ENCODE results near the gene LRCOL1. TPM values are rescaled to one million over a fixed set of nuclear protein-coding genes. Genes with fewer than 3 reads are reported as not detected.

Gene LRCOL1
- total RNA-seq, 1 experiment from 2014 or later, result not detected

DNA sequence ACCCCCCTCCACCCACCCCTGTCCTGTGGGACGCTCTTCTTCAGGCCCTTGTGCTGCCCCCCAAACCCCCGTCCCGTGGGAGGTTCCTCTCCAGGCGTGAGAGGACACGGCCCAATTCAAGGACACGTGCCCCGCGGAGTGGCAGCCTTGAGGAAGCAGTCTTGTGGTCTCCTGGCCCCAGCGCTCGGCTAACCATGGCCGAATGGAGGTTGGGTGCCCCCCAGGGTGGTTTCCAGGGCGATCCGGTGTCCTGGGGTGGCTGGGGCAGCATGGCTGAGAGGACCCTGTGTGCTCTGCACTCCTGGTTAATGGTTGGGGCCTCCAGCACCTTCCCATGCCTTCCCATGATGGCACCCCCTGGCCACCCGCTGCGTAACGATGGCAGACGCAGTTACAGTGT lies 53.6 kb downstream of the LRCOL1 start:
- ATAC-seq (no peak), DNase-seq (ENCODE audit: low read depth, low spot score) (no peak)
- Histone ChIP-seq H3K79me2 (ENCODE audit: insufficient read depth, low read length) (peaks cover 19% of the 10 kb centered on the region), H3K36me3 (ENCODE audit: control insufficient read depth in 1 of 2, insufficient read depth in 2 of 2, low read length in 2 of 2) (no peaks in the 10 kb centered on the region; a peak in 1 of 4 replicates), H3K9me2 (ENCODE audit: insufficient read depth) (no peaks in the 10 kb centered on the region), H3K4me1 (ENCODE audit: control insufficient read depth in 1 of 2, insufficient read depth in 2 of 2, low read length in 2 of 2) (peaks cover 5 to 21% of the 10 kb centered on the region in 2 experiments; a peak in 3 of 4 replicates), H3K4me2 (ENCODE audit: low read length) (no peak overlapping the region), H3K27me3 (ENCODE audit: insufficient read depth, low read length) (no peaks in the 10 kb centered on the region), H3K4me3 (replicated peaks in 1 of 2; ENCODE audit: low read depth in 1 of 2, low read length in 2 of 2) (no peak overlapping the region), H3K9me3 (ENCODE audit: control insufficient read depth in 1 of 2, insufficient read depth in 1 of 2, low read depth in 1 of 2, low read length in 2 of 2) (no peaks in the 10 kb centered on the region), H3K27ac (ENCODE audit: low read depth, low read length) (no peak overlapping the region), H3K9ac (ENCODE audit: low read length) (no peak overlapping the region), H4K20me1 (ENCODE audit: insufficient read depth) (peaks cover 5% of the 10 kb centered on the region; the same call in 1 of the 2 replicates), H2AFZ (ENCODE audit: low read depth, low read length, poor library complexity, severe bottlenecking) (no peak overlapping the region)
- BruUV-seq (replicated peaks), result no TSS peak
- ChIA-PET CTCF (no interaction called here), POLR2A (no interaction called here), RAD21 (ENCODE audit: low non-redundant PET in 1 of 2, low total read pairs in 2 of 2, uncharacterized antibody in 2 of 2, unreplicated experiment in 2 of 2) (no interaction called here)
- intact Hi-C loops (cut with micrococcal nuclease), result no loop called here
- TF ChIP-seq FOSL1 (IDR thresholded peaks at IDR 0.05; ENCODE audit: low read depth) (no peak), YY1 (IDR thresholded peaks at IDR 0.05; ENCODE audit: extremely low read depth, insufficient replicate concordance, low read depth, low read length) (no peak), SRF (IDR thresholded peaks at IDR 0.05; ENCODE audit: low read depth) (no peak), ELF1 (IDR thresholded peaks at IDR 0.05; ENCODE audit: borderline replicate concordance, low read depth) (no peak)

DNA sequence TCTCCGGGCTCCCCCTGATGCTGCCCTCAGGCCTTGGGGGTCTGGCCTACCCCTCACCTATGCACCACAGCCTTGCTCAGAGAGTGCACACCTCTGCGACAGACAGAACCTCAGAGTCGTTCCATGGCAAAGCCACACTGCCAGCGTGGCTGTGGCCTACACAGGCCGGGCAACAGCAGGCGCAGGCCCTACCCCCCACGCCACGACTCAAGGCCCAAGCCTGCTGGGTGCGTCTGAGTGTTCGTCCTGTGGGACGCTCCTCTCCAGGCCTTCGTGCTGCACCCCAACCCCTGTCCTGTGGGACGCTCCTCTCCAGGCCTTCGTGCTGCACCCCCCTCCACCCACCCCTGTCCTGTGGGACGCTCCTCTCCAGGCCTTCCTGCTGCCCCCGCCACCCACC lies 54.2 kb downstream of the LRCOL1 start:
- no peak for ATAC-seq

More for the DNA sequence above, 54.2 kb downstream of the LRCOL1 start:
- Histone ChIP-seq H3K79me2 (ENCODE audit: insufficient read depth, low read length) (peaks cover 13% of the 10 kb centered on the region), H3K36me3 (ENCODE audit: control insufficient read depth in 1 of 2, insufficient read depth in 2 of 2, low read length in 2 of 2) (no peaks in the 10 kb centered on the region), H4K20me1 (ENCODE audit: insufficient read depth) (no peaks in the 10 kb centered on the region), H3K9me2 (ENCODE audit: insufficient read depth) (no peaks in the 10 kb centered on the region), H3K9ac (ENCODE audit: low read length) (no peak overlapping the region), H3K4me2 (ENCODE audit: low read length) (no peak overlapping the region), H3K9me3 (ENCODE audit: control insufficient read depth in 1 of 2, insufficient read depth in 1 of 2, low read depth in 1 of 2, low read length in 2 of 2) (no peaks in the 10 kb centered on the region), H3K4me1 (ENCODE audit: control insufficient read depth in 1 of 2, insufficient read depth in 2 of 2, low read length in 2 of 2) (peaks cover 3 to 16% of the 10 kb centered on the region in 2 experiments; a peak in 3 of 4 replicates), H3K27me3 (ENCODE audit: insufficient read depth, low read length) (no peaks in the 10 kb centered on the region), H2AFZ (ENCODE audit: low read depth, low read length, poor library complexity, severe bottlenecking) (no peak overlapping the region), H3K4me3 (replicated peaks in 1 of 2; ENCODE audit: low read depth in 1 of 2, low read length in 2 of 2) (no peak overlapping the region), H3K27ac (ENCODE audit: low read depth, low read length) (no peak overlapping the region)
- intact Hi-C loops (cut with micrococcal nuclease), result no loop called here
- POLR2A ChIA-PET, result no interaction called here
- RAD21 ChIA-PET (ENCODE audit: low non-redundant PET in 1 of 2, low total read pairs in 2 of 2, uncharacterized antibody in 2 of 2, unreplicated experiment in 2 of 2), result no interaction called here
- CTCF ChIA-PET, result no interaction called here
- TF ChIP-seq SRF (IDR thresholded peaks at IDR 0.05; ENCODE audit: low read depth) (no peak), SIN3A (IDR thresholded peaks at IDR 0.05; ENCODE audit: low read depth) (no peak), JUND (IDR thresholded peaks at IDR 0.05) (no peak), CBX3 (IDR thresholded peaks at IDR 0.05; ENCODE audit: low read depth) (no peak), ZFX (IDR thresholded peaks at IDR 0.05) (no peak), ELF1 (IDR thresholded peaks at IDR 0.05; ENCODE audit: borderline replicate concordance, low read depth) (no peak), EGR1 (IDR thresholded peaks at IDR 0.05; ENCODE audit: low read depth) (no peak), FOSL1 (IDR thresholded peaks at IDR 0.05; ENCODE audit: low read depth) (no peak), SP1 (IDR thresholded peaks at IDR 0.05; ENCODE audit: low read depth) (no peak)
- TF ChIP-seq, protein P1, sequence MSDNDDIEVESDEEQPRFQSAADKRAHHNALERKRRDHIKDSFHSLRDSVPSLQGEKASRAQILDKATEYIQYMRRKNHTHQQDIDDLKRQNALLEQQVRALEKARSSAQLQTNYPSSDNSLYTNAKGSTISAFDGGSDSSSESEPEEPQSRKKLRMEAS (IDR thresholded peaks at IDR 0.05), result no peak
- TF ChIP-seq, protein P2, sequence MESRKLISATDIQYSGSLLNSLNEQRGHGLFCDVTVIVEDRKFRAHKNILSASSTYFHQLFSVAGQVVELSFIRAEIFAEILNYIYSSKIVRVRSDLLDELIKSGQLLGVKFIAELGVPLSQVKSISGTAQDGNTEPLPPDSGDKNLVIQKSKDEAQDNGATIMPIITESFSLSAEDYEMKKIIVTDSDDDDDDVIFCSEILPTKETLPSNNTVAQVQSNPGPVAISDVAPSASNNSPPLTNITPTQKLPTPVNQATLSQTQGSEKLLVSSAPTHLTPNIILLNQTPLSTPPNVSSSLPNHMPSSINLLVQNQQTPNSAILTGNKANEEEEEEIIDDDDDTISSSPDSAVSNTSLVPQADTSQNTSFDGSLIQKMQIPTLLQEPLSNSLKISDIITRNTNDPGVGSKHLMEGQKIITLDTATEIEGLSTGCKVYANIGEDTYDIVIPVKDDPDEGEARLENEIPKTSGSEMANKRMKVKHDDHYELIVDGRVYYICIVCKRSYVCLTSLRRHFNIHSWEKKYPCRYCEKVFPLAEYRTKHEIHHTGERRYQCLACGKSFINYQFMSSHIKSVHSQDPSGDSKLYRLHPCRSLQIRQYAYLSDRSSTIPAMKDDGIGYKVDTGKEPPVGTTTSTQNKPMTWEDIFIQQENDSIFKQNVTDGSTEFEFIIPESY (IDR thresholded peaks at IDR 0.05; ENCODE audit: extremely low read depth, insufficient replicate concordance, low read length), result no peak
- no TSS peak for BruUV-seq (replicated peaks)
- no peak for DNase-seq (ENCODE audit: low read depth, low spot score)
